ENCODE data around the gene BBS2.

- TF ChIP-seq CTCF (IDR thresholded peaks at IDR 0.05) (no peak), POLR2AphosphoS5 (IDR thresholded peaks at IDR 0.05; ENCODE audit: low read depth, low read length) (no peak), SIN3A (IDR thresholded peaks at IDR 0.05; ENCODE audit: borderline replicate concordance, insufficient read depth, low read depth, low read length) (no peak), REST (IDR thresholded peaks at IDR 0.05; ENCODE audit: insufficient read depth in 1 of 2, low read depth in 2 of 2, low read length in 1 of 2) (no peak), TCF7L2 (IDR thresholded peaks at IDR 0.05; ENCODE audit: low read depth, low read length) (no peak)
These were observed 41.4 kb downstream of the BBS2 start for GRCh38 chr16:56478281-56479049.
